Caco-2 (cell line): ENCODE data around the gene OTOGL. TPM values are rescaled to one million over a fixed set of nuclear protein-coding genes. Genes with fewer than 3 reads are reported as not detected.

Experiments
- BruUV-seq: library from RNA; stranded (reverse); fragments of 400-500 nt; replicated peaks from 2 replicates; lab custom pipeline; 2021; lab: Mats Ljungman, UMichigan
- CTCF ChIA-PET: fragments of 300-600 bp; sonication (Branson Sonifier 250); formaldehyde crosslinking; loops from one replicate; lab custom pipeline; 2022; ENCODE audit warnings: antibody characterized with exemption; lab: Charles Lee
- POLR2A ChIA-PET: fragments of 300-600 bp; sonication (Branson Sonifier 250); formaldehyde crosslinking; loops from one replicate; lab custom pipeline; 2022; ENCODE audit warnings: antibody characterized with exemption; lab: Charles Lee
- DNase-seq, 2 experiments: peaks; one replicate each; pipeline versions ENCODE4 v3.0.0 to v3.0.0-alpha.2; 2020 to 2022
- H3K27me3 ChIP-seq: replicated peaks from 2 replicates; pipeline ENCODE4 v1.6.0; 2011; ENCODE audit warnings: low read length; ENCODE audit not compliant: control insufficient read depth, insufficient read depth
- H3K36me3 ChIP-seq: 2 replicates; pipeline ENCODE4 v1.5.1; 2011; ENCODE audit warnings: low read length; ENCODE audit not compliant: control insufficient read depth, insufficient read depth
- H3K4me1 ChIP-seq: fragments of 250-450 bp; sonication (Bioruptor Pico); 2 replicates; pipeline ENCODE4 v1.5.1; 2020; ENCODE audit warnings: mild to moderate bottlenecking
- H3K4me3 ChIP-seq: 2 replicates; pipeline ENCODE4 v1.5.1; 2011; ENCODE audit warnings: low read depth, mild to moderate bottlenecking, control low read depth, low read length
- H3K9me3 ChIP-seq: fragments of 250-450 bp; sonication (Bioruptor Pico); 2 replicates; pipeline ENCODE4 v1.5.1; 2020; ENCODE audit warnings: mild to moderate bottlenecking, moderate library complexity
- H3K27ac Mint-ChIP-seq: one replicate; pipeline ENCODE4 v1.8.0; 2022; ENCODE audit warnings: mixed read lengths; ENCODE audit not compliant: unreplicated experiment
- H3K27me3 Mint-ChIP-seq: one replicate; pipeline ENCODE4 v1.8.0; 2022; ENCODE audit warnings: mixed read lengths; ENCODE audit not compliant: insufficient read depth, unreplicated experiment
- H3K36me3 Mint-ChIP-seq: one replicate; pipeline ENCODE4 v1.8.0; 2022; ENCODE audit warnings: mild to moderate bottlenecking, mixed read lengths; ENCODE audit not compliant: insufficient read depth, unreplicated experiment
- H3K4me1 Mint-ChIP-seq: one replicate; pipeline ENCODE4 v1.8.0; 2022; ENCODE audit warnings: low read depth, mixed read lengths; ENCODE audit not compliant: unreplicated experiment
- H3K4me3 Mint-ChIP-seq: one replicate; pipeline ENCODE4 v1.8.0; 2022; ENCODE audit warnings: mild to moderate bottlenecking, moderate library complexity, mixed read lengths; ENCODE audit not compliant: unreplicated experiment
- H3K9me3 Mint-ChIP-seq: one replicate; pipeline ENCODE4 v1.8.0; 2022; ENCODE audit warnings: mixed read lengths; ENCODE audit not compliant: unreplicated experiment
- CTCF ChIP-seq, 2 experiments: fragments of 200-600 bp in 1 of 2; IDR thresholded peaks; 1 replicate in 1 of 2; 2 replicates in 1 of 2; pipeline versions ENCODE4 v1.5.1 to v1.8.0; 2011 to 2022; ENCODE audit warnings: antibody characterized with exemption in 1 of 2, control low read depth in 1 of 2, inconsistent platforms in 1 of 2, low read depth in 1 of 2, low read length in 1 of 2, mild to moderate bottlenecking in 1 of 2, moderate library complexity in 1 of 2; ENCODE audit not compliant: insufficient read depth in 1 of 2, severe bottlenecking in 1 of 2, unreplicated experiment in 1 of 2
- intact Hi-C: fragments of 100-400 bp; cut with micrococcal nuclease; formaldehyde crosslinking; loops from one replicate; pipeline ENCODE4 v1.10.0; 2022; ENCODE audit not compliant: unreplicated experiment
- total RNA-seq: library from RNA; stranded (reverse); gene quantifications from 2 replicates; pipeline ENCODE4 v1.2.3, GENCODE V29; 2022

OTOGL gene
- total RNA-seq, 1 experiment from 2014 or later = 0.39 TPM

- no TSS peak for BruUV-seq
- H3K9me3 Mint-ChIP-seq = peaks cover 10% of the 10 kb centered on the region
- no peak overlapping the region for H3K27ac Mint-ChIP-seq
- CTCF ChIA-PET = no interaction called here
- H3K4me1 ChIP-seq = no peaks in the 10 kb centered on the region
- H3K4me3 ChIP-seq = no peak overlapping the region
- peaks cover 7% of the 10 kb centered on the region for H3K4me1 Mint-ChIP-seq
- no peak for DNase-seq
- H3K9me3 ChIP-seq = peaks cover 2% of the 10 kb centered on the region; the same call in 1 of the 2 replicates
- H3K36me3 ChIP-seq = no peaks in the 10 kb centered on the region
- intact Hi-C loops = no loop called here
- no peaks in the 10 kb centered on the region for H3K27me3 ChIP-seq
- no peaks in the 10 kb centered on the region for H3K27me3 Mint-ChIP-seq
- no peaks in the 10 kb centered on the region for H3K36me3 Mint-ChIP-seq
- POLR2A ChIA-PET = no interaction called here
- no peak overlapping the region for H3K4me3 Mint-ChIP-seq
- no peak for TF ChIP-seq CTCF (IDR thresholded peaks at IDR 0.05; ENCODE audit: insufficient read depth in 1 of 2, low read depth in 1 of 2, low read length in 1 of 2, severe bottlenecking in 1 of 2, unreplicated experiment in 1 of 2)
These were observed 13.3 kb upstream of the OTOGL start for GRCh38 chr12:80086025-80086424.

GRCh38 chr12:80087486-80088213, 11.7 kb upstream of the OTOGL start:
- Mint-ChIP-seq H3K4me3 (no peak overlapping the region), H3K27me3 (no peaks in the 10 kb centered on the region), H3K27ac (no peak overlapping the region), H3K4me1 (peaks cover 7% of the 10 kb centered on the region), H3K9me3 (no peaks in the 10 kb centered on the region), H3K36me3 (no peaks in the 10 kb centered on the region)
- no peaks in the 10 kb centered on the region for H3K27me3 ChIP-seq
- no peak for TF ChIP-seq CTCF (IDR thresholded peaks at IDR 0.05; ENCODE audit: insufficient read depth in 1 of 2, low read depth in 1 of 2, low read length in 1 of 2, severe bottlenecking in 1 of 2, unreplicated experiment in 1 of 2)
- H3K9me3 ChIP-seq = peaks cover 2% of the 10 kb centered on the region; the same call in 1 of the 2 replicates
- DNase-seq = no peak
- ChIA-PET POLR2A (no interaction called here), CTCF (no interaction called here)
- intact Hi-C loops = no loop called here
- H3K4me1 ChIP-seq = no peaks in the 10 kb centered on the region
- H3K36me3 ChIP-seq = no peaks in the 10 kb centered on the region
- H3K4me3 ChIP-seq = no peak overlapping the region
- no TSS peak for BruUV-seq

- DNase-seq = no peak
- Mint-ChIP-seq H3K36me3 (no peaks in the 10 kb centered on the region), H3K27me3 (peaks cover 8% of the 10 kb centered on the region), H3K4me1 (no peaks in the 10 kb centered on the region), H3K9me3 (no peaks in the 10 kb centered on the region), H3K27ac (no peak overlapping the region), H3K4me3 (no peak overlapping the region)
- ChIA-PET POLR2A (no interaction called here), CTCF (no interaction called here)
- Histone ChIP-seq H3K4me1 (no peaks in the 10 kb centered on the region), H3K36me3 (no peaks in the 10 kb centered on the region), H3K4me3 (no peak overlapping the region), H3K27me3 (no peaks in the 10 kb centered on the region), H3K9me3 (no peaks in the 10 kb centered on the region)
- no TSS peak for BruUV-seq
- intact Hi-C loops = no loop called here
- TF ChIP-seq CTCF (IDR thresholded peaks at IDR 0.05; ENCODE audit: insufficient read depth in 1 of 2, low read depth in 1 of 2, low read length in 1 of 2, severe bottlenecking in 1 of 2, unreplicated experiment in 1 of 2) = no peak
These were observed 1.3 kb downstream of the OTOGL start for GRCh38 chr12:80100591-80100990.
